Neural cell (in vitro differentiated cells): Measurements from ENCODE around the gene GNL3. TPM values are rescaled to one million over a fixed set of nuclear protein-coding genes. Genes with fewer than 3 reads are reported as not detected.

Source experiments
- H2AFZ ChIP-seq: fragments of 200-600, 300-800 bp; sonication (generic), shearing (Covaris generic); 2 replicates; pipeline ENCODE4 v1.6.0; 2014; ENCODE audit warnings: low read depth, mild to moderate bottlenecking, antibody characterized with exemption, low read length, moderate library complexity
- H3F3A ChIP-seq: fragments of 200-600 bp; shearing (Covaris generic); 2 replicates; pipeline ENCODE4 v1.6.1; 2016; ENCODE audit warnings: mild to moderate bottlenecking, moderate library complexity, mixed read lengths, antibody characterized with exemption, low read length; ENCODE audit not compliant: insufficient read depth, poor library complexity, severe bottlenecking
- H3K27ac ChIP-seq: fragments of 200-600, 300-800 bp; sonication (generic), shearing (Covaris generic); 2 replicates; pipeline ENCODE4 v1.5.1; 2014; ENCODE audit warnings: mild to moderate bottlenecking, low read length, moderate library complexity
- H3K27me3 ChIP-seq: fragments of 300-800, 200-600 bp; sonication (generic), shearing (Covaris generic); 2 replicates; pipeline ENCODE4 v1.6.0; 2014; ENCODE audit warnings: mild to moderate bottlenecking, low read depth, low read length, moderate library complexity; ENCODE audit not compliant: insufficient read depth
- H3K36me3 ChIP-seq: fragments of 300-800, 200-600 bp; sonication (generic), shearing (Covaris generic); 2 replicates; pipeline ENCODE4 v1.5.1; 2014; ENCODE audit warnings: mild to moderate bottlenecking, antibody characterized with exemption, low read length, moderate library complexity; ENCODE audit not compliant: insufficient read depth
- H3K4me2 ChIP-seq: fragments of 300-800, 200-600 bp; sonication (generic), shearing (Covaris generic); 2 replicates; pipeline ENCODE4 v1.6.0; 2014; ENCODE audit warnings: mild to moderate bottlenecking, low read length
- H3K4me3 ChIP-seq: fragments of 300-800, 200-600 bp; sonication (generic), shearing (Covaris generic); 2 replicates; pipeline ENCODE4 v1.5.1; 2014; ENCODE audit warnings: mild to moderate bottlenecking, low read length, moderate library complexity
- H3K79me2 ChIP-seq: fragments of 200-600 bp; shearing (Covaris generic); replicated peaks from 2 replicates; pipeline ENCODE4 v1.6.0; 2014; ENCODE audit warnings: mild to moderate bottlenecking, low read length, moderate library complexity; ENCODE audit not compliant: insufficient read depth
- H3K9ac ChIP-seq: fragments of 300-800, 200-600 bp; sonication (generic), shearing (Covaris generic); 2 replicates; pipeline ENCODE4 v1.6.1; 2016; ENCODE audit warnings: mild to moderate bottlenecking, low read length, mixed read lengths
- H3K9me2 ChIP-seq: fragments of 200-600 bp; shearing (Covaris generic); 2 replicates; pipeline ENCODE4 v1.6.1; 2016; ENCODE audit warnings: mild to moderate bottlenecking, low read length, mixed read lengths; ENCODE audit not compliant: insufficient read depth
- H3K9me3 ChIP-seq: fragments of 200-600, 300-800 bp; sonication (generic), shearing (Covaris generic); 2 replicates; pipeline ENCODE4 v1.6.1; 2016; ENCODE audit warnings: mild to moderate bottlenecking, mixed run types, low read length, moderate library complexity, mixed read lengths
- H4K20me1 ChIP-seq: fragments of 200-600 bp; shearing (Covaris generic); 2 replicates; pipeline ENCODE4 v1.6.1; 2016; ENCODE audit warnings: mild to moderate bottlenecking, mixed run types; ENCODE audit not compliant: insufficient read depth
- CTCF ChIP-seq: fragments of 450-650 bp; IDR thresholded peaks from 2 replicates; pipeline ENCODE4 v1.5.1; 2014; ENCODE audit warnings: antibody characterized with exemption, mild to moderate bottlenecking, moderate library complexity; ENCODE audit not compliant: poor library complexity, severe bottlenecking
- EP300 ChIP-seq: fragments of 450-650 bp; conservative IDR thresholded peaks from 2 replicates; pipeline ENCODE4 v1.6.1; 2014; ENCODE audit warnings: antibody characterized with exemption, mild to moderate bottlenecking, moderate library complexity; ENCODE audit not compliant: poor library complexity, severe bottlenecking
- EZH2 ChIP-seq: fragments of 200-600, 300-800 bp; shearing (Covaris generic), sonication (generic); IDR thresholded peaks from 2 replicates; pipeline ENCODE4 v1.6.1; 2014; ENCODE audit warnings: antibody characterized with exemption, low read length, borderline replicate concordance, mild to moderate bottlenecking; ENCODE audit not compliant: insufficient read depth, poor library complexity, severe bottlenecking
- MXI1 ChIP-seq: fragments of 450-650 bp; conservative IDR thresholded peaks from 2 replicates; pipeline ENCODE4 v1.6.1; 2014; ENCODE audit warnings: antibody characterized with exemption, mild to moderate bottlenecking; ENCODE audit not compliant: poor library complexity, severe bottlenecking
- POLR2AphosphoS5 ChIP-seq: IDR thresholded peaks from 2 replicates; pipeline ENCODE4 v1.6.1; 2012
- RAD21 ChIP-seq: fragments of 450-650 bp; conservative IDR thresholded peaks from 2 replicates; pipeline ENCODE4 v1.6.1; 2014; ENCODE audit warnings: antibody characterized with exemption, mild to moderate bottlenecking, moderate library complexity
- REST ChIP-seq: IDR thresholded peaks from 2 replicates; pipeline ENCODE4 v1.6.1; 2012; ENCODE audit warnings: borderline replicate concordance
- SMC3 ChIP-seq: fragments of 450-650 bp; conservative IDR thresholded peaks from 2 replicates; pipeline ENCODE4 v1.6.1; 2014; ENCODE audit warnings: antibody characterized with exemption, mild to moderate bottlenecking, moderate library complexity; ENCODE audit not compliant: poor library complexity
- TAF1 ChIP-seq: IDR thresholded peaks from 2 replicates; pipeline ENCODE4 v1.6.1; 2012; ENCODE audit warnings: low read depth
- polyA plus RNA-seq: library from polyadenylated mRNA; depleted of rRNA; stranded (reverse); fragments of >200 nt; gene quantifications from 2 replicates; pipeline ENCODE4 v1.2.3, GENCODE V29; 2014

Gene GNL3
- polyA plus RNA-seq, 1 donor from 2014 or later, result 133 TPM

GRCh38 chr3:52679811-52680210, 6.0 kb upstream of the GNL3 start:
- Histone ChIP-seq H3K4me3 (no peak overlapping the region), H3K27ac (no peak overlapping the region), H3K36me3 (peaks cover 3% of the 10 kb centered on the region), H3K9me2 (no peaks in the 10 kb centered on the region), H3K27me3 (no peaks in the 10 kb centered on the region), H3K4me2 (no peak overlapping the region), H3F3A (no peaks in the 10 kb centered on the region), H3K9me3 (no peaks in the 10 kb centered on the region), H3K79me2 (peaks cover 53% of the 10 kb centered on the region), H2AFZ (no peak overlapping the region), H4K20me1 (no peaks in the 10 kb centered on the region), H3K9ac (no peak overlapping the region)
- TF ChIP-seq TAF1 (no peak), MXI1 (no peak), CTCF (no peak), REST (no peak), RAD21 (no peak), EP300 (no peak), EZH2 (no peak), POLR2AphosphoS5 (no peak), SMC3 (no peak)

- TF ChIP-seq POLR2AphosphoS5 (no peak), MXI1 (no peak), SMC3 (no peak), REST (no peak), CTCF (no peak), EZH2 (no peak), EP300 (no peak), TAF1 (no peak), RAD21 (no peak)
- Histone ChIP-seq H3K4me2 (no peak overlapping the region), H3K27ac (no peak overlapping the region), H3K27me3 (no peaks in the 10 kb centered on the region), H3K9me2 (no peaks in the 10 kb centered on the region), H3K4me3 (no peak overlapping the region), H3K9ac (no peak overlapping the region), H3F3A (no peaks in the 10 kb centered on the region), H3K36me3 (peaks cover 3% of the 10 kb centered on the region), H3K9me3 (no peaks in the 10 kb centered on the region), H2AFZ (no peak overlapping the region), H4K20me1 (no peaks in the 10 kb centered on the region), H3K79me2 (peaks cover 55% of the 10 kb centered on the region)
Observed at GRCh38 chr3:52681596-52681995, 4.2 kb upstream of the GNL3 start.
